ENCODE data around the gene METTL25.

Gene METTL25, protein sequence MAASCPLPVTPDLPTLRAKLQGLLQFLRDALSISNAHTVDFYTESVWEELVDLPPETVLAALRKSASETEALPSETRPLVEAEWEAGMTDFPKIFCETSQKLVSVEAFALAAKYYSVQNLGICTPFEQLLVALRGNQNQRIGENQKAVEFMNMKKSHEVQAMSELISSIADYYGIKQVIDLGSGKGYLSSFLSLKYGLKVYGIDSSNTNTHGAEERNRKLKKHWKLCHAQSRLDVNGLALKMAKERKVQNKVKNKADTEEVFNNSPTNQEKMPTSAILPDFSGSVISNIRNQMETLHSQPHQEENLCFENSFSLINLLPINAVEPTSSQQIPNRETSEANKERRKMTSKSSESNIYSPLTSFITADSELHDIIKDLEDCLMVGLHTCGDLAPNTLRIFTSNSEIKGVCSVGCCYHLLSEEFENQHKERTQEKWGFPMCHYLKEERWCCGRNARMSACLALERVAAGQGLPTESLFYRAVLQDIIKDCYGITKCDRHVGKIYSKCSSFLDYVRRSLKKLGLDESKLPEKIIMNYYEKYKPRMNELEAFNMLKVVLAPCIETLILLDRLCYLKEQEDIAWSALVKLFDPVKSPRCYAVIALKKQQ

DNA sequence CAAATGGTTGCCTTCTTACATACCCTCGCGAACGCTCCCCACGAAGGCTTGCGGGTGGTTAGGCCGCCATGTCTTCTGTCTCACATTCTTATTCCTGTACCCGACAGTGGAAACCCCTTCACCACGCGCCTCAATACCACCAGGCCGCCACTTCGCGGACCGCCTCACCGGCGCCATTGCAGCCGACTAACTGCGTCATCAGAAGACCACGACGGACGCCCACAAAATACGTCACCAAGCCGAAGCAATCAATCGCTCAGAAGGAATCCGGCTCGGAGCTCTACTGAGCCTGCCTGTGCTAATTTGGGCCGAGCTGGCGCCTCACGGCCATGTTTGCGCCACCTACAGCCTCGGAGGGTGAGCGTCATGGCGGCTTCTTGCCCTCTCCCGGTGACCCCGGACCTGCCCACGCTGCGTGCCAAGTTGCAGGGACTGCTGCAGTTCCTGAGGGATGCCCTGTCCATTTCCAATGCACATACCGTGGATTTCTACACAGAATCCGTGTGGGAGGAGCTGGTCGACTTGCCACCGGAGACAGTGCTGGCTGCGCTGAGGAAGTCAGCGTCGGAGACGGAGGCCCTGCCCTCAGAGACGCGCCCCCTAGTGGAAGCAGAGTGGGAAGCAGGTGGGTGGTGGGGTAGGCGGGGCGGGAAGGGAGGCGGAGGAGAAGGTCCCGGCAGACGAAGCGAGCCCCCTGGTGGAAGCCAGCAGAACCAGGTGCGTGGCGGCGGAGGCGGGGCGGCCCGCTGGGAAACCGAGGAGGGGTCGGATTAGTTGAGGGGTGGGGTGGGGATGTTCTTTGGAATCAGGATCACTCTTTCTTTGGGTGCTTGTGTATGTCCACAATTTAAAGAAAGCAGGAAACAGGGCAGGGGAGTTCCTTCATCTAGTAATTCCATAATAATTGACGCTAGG, at the start of gene METTL25, which contains the start of gene CCDC59:
Gene METTL25, plus strand, starts transcription at position 330 of the 915 bp plus-strand sequence. Its CDS starts 37 bp downstream, at position 367.
Gene CCDC59, minus strand, starts transcription at position 188 of the 915 bp plus-strand sequence. Its CDS starts 11 bp downstream, at position 177.
- Histone ChIP-seq H3K4me3 (ENCODE audit: low read length) (peak within 1 kb of the TSS; percentile 99), H3K27ac (ENCODE audit: low read length) (no peak within 1 kb of the TSS), H3K9me3 (ENCODE audit: control insufficient read depth, insufficient read depth, low read length) (no peaks in the 10 kb centered on the region), H3K4me1 (ENCODE audit: control insufficient read depth, insufficient read depth, low read length) (peaks cover 2% of the 10 kb centered on the region; the same call in 1 of the 2 replicates), H3K36me3 (ENCODE audit: control insufficient read depth, insufficient read depth, low read length) (peaks cover 2% of the 10 kb centered on the region; the same call in 1 of the 2 replicates), H3K27me3 (ENCODE audit: control insufficient read depth, insufficient read depth, low read length) (no peaks in the 10 kb centered on the region)
- peak; percentile 85 for DNase-seq (ENCODE audit: low read depth, low spot score)
- WGBS (ENCODE audit: insufficient coverage, insufficient read length) = no CpG with 5 or more reads among the region's 61 CpGs

DNA sequence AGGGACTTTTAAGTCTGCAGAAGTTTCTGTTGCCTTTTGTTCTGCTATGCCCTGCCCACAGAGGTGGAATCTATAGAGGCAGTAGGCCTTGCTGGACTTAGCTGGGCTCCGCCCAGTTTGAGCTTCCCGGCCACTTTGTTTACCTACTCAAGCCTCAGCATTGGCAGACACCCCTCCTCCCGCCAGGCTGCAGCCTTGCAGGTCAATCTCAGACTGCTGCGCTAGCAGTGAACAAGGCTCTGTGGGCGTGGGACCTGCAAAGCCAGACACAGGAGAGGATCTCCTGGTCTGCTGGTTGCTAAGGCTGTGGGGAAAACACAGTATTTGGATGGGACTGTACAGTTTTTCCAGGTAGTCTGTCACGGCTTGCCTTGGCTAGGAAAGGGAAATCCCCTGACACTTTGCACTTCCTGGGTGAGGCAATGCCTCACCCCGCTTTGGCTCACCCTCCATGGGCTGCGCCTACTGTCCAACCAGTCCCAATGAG, 43.9 kb upstream of the METTL25 start:
- whole genome bisulfite sequencing (ENCODE audit: insufficient coverage, insufficient read length) = no CpG with 5 or more reads among the region's 8 CpGs
- peak; percentile 20 for DNase-seq (ENCODE audit: low read depth, low spot score)
- Histone ChIP-seq H3K4me1 (ENCODE audit: control insufficient read depth, insufficient read depth, low read length) (no peaks in the 10 kb centered on the region), H3K4me3 (ENCODE audit: low read length) (peak overlapping the region; percentile 22; the same call in 1 of the 2 replicates), H3K36me3 (ENCODE audit: control insufficient read depth, insufficient read depth, low read length) (no peaks in the 10 kb centered on the region), H3K27me3 (ENCODE audit: control insufficient read depth, insufficient read depth, low read length) (no peaks in the 10 kb centered on the region), H3K27ac (ENCODE audit: low read length) (no peak overlapping the region), H3K9me3 (ENCODE audit: control insufficient read depth, insufficient read depth, low read length) (no peaks in the 10 kb centered on the region)

DNA sequence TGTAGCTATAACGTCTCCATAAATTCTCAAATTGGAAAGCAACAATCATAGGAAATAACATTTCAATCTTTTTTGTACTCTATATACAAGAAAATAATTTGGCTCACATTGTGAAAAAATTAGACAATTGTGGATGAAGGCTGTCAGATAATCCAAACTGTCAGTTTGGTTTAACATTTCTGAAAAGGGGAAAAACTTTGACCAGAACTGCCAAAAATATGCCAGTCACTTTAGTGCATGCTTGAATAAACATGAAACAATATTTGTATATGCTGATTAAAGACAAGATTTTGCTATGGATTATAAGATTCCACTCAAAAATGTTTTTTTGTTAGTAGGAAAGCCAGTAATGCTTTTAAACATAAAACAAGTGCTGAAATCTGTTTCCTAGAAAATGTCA, 39.1 kb upstream of the METTL25 start:
- no peaks in the 10 kb centered on the region for H3K27me3 ChIP-seq (ENCODE audit: control insufficient read depth, insufficient read depth, low read length)

DNA sequence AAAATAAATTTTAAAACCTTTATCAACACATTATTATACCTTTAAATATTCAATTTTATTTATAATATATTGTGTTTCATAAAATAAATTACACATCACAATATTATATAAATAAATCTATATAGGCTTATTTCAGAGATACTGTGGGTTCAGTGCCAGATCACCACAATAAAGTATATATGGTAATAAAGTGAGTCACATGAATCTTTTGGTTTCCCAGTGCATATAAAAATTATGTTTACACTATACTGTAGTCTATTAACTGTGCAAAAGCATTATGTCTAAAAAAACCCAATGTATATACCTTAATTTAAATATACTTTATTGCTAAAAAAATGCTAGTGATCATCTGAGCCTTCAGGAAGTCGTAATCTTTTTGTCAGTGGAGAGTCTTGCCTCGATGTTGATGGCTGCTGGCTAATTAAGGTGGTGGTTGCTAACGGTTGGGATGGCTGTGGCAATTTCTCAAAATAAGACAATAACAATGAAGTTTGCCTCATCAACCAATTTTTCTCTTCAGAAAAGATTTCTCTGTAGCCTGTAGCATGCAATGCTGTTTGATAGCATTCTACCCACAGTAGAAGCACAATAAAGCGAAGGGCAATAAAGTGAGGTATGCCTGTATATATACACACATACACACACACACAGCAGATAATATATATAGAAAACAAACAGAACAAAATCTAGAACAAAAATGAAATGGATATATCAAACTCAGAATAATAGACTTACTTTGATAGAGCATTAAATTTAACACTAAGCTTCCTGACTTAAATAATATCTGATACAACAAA, 32.6 kb upstream of the METTL25 start:
- Histone ChIP-seq H3K36me3 (ENCODE audit: control insufficient read depth, insufficient read depth, low read length) (no peaks in the 10 kb centered on the region), H3K9me3 (ENCODE audit: control insufficient read depth, insufficient read depth, low read length) (no peaks in the 10 kb centered on the region), H3K4me3 (ENCODE audit: low read length) (no peak overlapping the region), H3K27me3 (ENCODE audit: control insufficient read depth, insufficient read depth, low read length) (no peaks in the 10 kb centered on the region), H3K27ac (ENCODE audit: low read length) (no peak overlapping the region), H3K4me1 (ENCODE audit: control insufficient read depth, insufficient read depth, low read length) (no peaks in the 10 kb centered on the region)
- no CpG with 5 or more reads among the region's 4 CpGs for WGBS (ENCODE audit: insufficient coverage, insufficient read length)
- DNase-seq (ENCODE audit: low read depth, low spot score) = no peak

More for the DNA sequence above, 39.1 kb upstream of the METTL25 start:
- WGBS (ENCODE audit: insufficient coverage, insufficient read length) = no CpG with 5 or more reads among the region's 1 CpG
- Histone ChIP-seq H3K27ac (ENCODE audit: low read length) (no peak overlapping the region), H3K9me3 (ENCODE audit: control insufficient read depth, insufficient read depth, low read length) (no peaks in the 10 kb centered on the region), H3K4me1 (ENCODE audit: control insufficient read depth, insufficient read depth, low read length) (no peaks in the 10 kb centered on the region), H3K4me3 (ENCODE audit: low read length) (no peak overlapping the region), H3K36me3 (ENCODE audit: control insufficient read depth, insufficient read depth, low read length) (no peaks in the 10 kb centered on the region)
- DNase-seq (ENCODE audit: low read depth, low spot score) = no peak

DNA sequence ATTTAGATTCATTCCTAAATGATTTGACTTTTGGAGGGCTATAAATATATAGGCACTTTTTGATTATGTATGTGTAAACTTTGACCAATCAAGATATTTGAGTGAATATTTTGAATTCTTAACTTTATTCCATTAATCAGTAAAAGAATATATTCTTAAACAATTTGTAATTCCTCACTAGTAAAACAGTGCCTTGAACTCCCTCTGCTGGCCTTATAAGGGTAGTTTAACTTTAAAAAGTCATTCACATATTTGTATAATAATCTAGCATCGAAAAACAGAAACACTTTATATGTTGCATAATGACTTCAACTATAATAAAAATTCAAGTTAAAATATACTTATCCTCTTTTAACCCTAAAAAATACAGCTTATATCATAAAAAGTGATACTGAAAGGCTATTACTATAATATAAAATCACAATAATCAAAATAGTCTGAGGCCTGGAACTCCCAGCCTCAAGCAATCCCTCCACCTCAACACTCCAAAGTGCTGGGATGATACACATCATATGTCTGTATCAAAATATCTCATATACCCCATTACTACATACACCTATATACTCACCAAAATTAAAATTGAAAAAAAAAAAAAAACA, 31.3 kb upstream of the METTL25 start:
- H3K27me3 ChIP-seq (ENCODE audit: control insufficient read depth, insufficient read depth, low read length) = no peaks in the 10 kb centered on the region
- no CpG with 5 or more reads among the region's 1 CpG for WGBS (ENCODE audit: insufficient coverage, insufficient read length)
- H3K4me3 ChIP-seq (ENCODE audit: low read length) = no peak overlapping the region
- no peaks in the 10 kb centered on the region for H3K9me3 ChIP-seq (ENCODE audit: control insufficient read depth, insufficient read depth, low read length)
- H3K36me3 ChIP-seq (ENCODE audit: control insufficient read depth, insufficient read depth, low read length) = no peaks in the 10 kb centered on the region
- no peak overlapping the region for H3K27ac ChIP-seq (ENCODE audit: low read length)
- no peak for DNase-seq (ENCODE audit: low read depth, low spot score)
- no peaks in the 10 kb centered on the region for H3K4me1 ChIP-seq (ENCODE audit: control insufficient read depth, insufficient read depth, low read length)

DNA sequence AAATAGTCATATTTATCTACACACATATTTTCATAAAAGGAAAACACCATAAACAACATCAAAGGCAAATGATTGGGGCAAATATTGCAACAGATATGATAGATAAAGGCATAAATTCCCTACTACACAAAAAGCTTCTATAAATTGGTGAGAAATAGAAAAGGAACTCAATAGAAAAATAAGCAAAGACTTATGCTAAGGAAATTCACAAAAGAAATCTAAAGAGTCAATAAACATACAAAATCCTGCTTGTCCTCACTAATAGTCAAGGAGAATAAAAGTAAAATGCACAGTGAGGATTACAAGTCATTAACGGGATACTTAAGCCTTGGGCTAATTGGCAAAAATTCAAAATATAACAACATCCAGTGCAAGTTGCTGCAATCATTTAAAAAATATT, 30.5 kb upstream of the METTL25 start:
- Histone ChIP-seq H3K4me3 (ENCODE audit: low read length) (no peak overlapping the region), H3K9me3 (ENCODE audit: control insufficient read depth, insufficient read depth, low read length) (no peaks in the 10 kb centered on the region), H3K36me3 (ENCODE audit: control insufficient read depth, insufficient read depth, low read length) (no peaks in the 10 kb centered on the region), H3K4me1 (ENCODE audit: control insufficient read depth, insufficient read depth, low read length) (no peaks in the 10 kb centered on the region), H3K27me3 (ENCODE audit: control insufficient read depth, insufficient read depth, low read length) (no peaks in the 10 kb centered on the region), H3K27ac (ENCODE audit: low read length) (no peak overlapping the region)
- no CpG with 5 or more reads among the region's 1 CpG for WGBS (ENCODE audit: insufficient coverage, insufficient read length)
- DNase-seq (ENCODE audit: low read depth, low spot score) = no peak

DNA sequence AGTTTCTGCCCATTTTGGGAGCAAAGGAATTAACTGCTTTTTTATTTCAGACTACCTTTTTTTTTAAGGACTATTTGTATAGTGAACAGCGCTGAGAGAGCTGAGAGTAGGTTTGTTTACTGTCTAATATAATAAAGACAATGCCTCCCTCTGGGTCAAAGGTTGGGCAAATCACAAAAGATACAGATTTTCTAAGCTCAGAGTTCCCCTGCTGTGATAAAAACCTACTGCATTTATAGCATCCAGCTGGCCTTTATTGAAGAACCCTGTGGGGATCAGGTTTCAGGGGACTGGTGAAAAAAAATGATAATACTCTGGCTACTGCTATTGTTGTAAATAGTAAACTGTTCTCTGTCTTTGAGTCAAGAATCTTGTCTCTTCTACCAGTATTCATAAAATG, 28.8 kb upstream of the METTL25 start:
- no CpG with 5 or more reads among the region's 1 CpG for WGBS (ENCODE audit: insufficient coverage, insufficient read length)
- Histone ChIP-seq H3K4me1 (ENCODE audit: control insufficient read depth, insufficient read depth, low read length) (no peaks in the 10 kb centered on the region), H3K27me3 (ENCODE audit: control insufficient read depth, insufficient read depth, low read length) (no peaks in the 10 kb centered on the region), H3K36me3 (ENCODE audit: control insufficient read depth, insufficient read depth, low read length) (no peaks in the 10 kb centered on the region), H3K4me3 (ENCODE audit: low read length) (no peak overlapping the region), H3K9me3 (ENCODE audit: control insufficient read depth, insufficient read depth, low read length) (no peaks in the 10 kb centered on the region), H3K27ac (ENCODE audit: low read length) (no peak overlapping the region)
- no peak for DNase-seq (ENCODE audit: low read depth, low spot score)

DNA sequence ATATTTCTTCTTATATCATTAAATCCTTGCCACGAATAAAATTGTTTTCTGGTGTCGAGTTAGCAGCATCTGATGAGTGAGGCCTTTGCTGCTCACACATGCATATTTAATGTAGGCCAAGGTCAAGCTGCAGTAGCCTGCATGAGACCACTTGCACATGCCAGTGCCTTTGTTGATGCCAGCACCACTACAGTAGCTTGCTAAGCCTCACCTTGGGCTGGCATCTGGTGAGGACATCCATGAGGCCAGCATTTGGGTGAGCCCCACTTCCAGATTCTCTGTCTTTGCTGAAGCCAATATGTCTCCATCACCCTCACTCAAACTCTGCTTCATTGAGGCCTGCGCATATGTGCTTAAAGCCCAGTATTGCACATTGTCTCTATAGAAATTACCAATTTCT, 8.2 kb upstream of the METTL25 start:
- H3K27ac ChIP-seq (ENCODE audit: low read length) = no peak overlapping the region
- WGBS (ENCODE audit: insufficient coverage, insufficient read length) = no CpG with 5 or more reads among the region's 3 CpGs

DNA sequence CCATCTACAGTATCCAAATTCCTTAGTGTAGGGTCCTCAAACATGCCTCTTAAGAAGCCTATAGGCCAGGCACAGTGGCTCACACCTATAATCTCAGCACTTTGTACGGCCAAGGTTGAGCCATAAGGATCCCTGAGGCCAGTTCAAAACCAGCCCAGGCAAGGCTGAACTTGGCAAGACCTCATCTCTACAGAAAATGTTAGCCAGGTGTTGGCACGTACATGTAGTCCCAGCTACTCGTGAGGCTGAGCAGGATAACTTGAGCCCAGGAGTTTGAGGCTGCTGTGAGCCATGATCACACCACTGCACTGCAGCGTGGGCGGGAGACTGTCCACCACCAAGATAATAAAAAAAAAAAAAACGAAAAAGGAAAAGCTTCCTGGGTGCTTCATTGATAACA, 6.9 kb upstream of the METTL25 start:
- DNase-seq (ENCODE audit: low read depth, low spot score) = no peak
- H3K4me3 ChIP-seq (ENCODE audit: low read length) = no peak overlapping the region
- no peaks in the 10 kb centered on the region for H3K9me3 ChIP-seq (ENCODE audit: control insufficient read depth, insufficient read depth, low read length)
- no peak overlapping the region for H3K27ac ChIP-seq (ENCODE audit: low read length)
- no peaks in the 10 kb centered on the region for H3K27me3 ChIP-seq (ENCODE audit: control insufficient read depth, insufficient read depth, low read length)
- H3K4me1 ChIP-seq (ENCODE audit: control insufficient read depth, insufficient read depth, low read length) = no peaks in the 10 kb centered on the region
- H3K36me3 ChIP-seq (ENCODE audit: control insufficient read depth, insufficient read depth, low read length) = peaks cover 6% of the 10 kb centered on the region; the same call in 1 of the 2 replicates
- no CpG with 5 or more reads among the region's 6 CpGs for WGBS (ENCODE audit: insufficient coverage, insufficient read length)

More for the DNA sequence above, 8.2 kb upstream of the METTL25 start:
- Histone ChIP-seq H3K9me3 (ENCODE audit: control insufficient read depth, insufficient read depth, low read length) (no peaks in the 10 kb centered on the region), H3K4me1 (ENCODE audit: control insufficient read depth, insufficient read depth, low read length) (no peaks in the 10 kb centered on the region), H3K36me3 (ENCODE audit: control insufficient read depth, insufficient read depth, low read length) (peaks cover 3% of the 10 kb centered on the region; the same call in 1 of the 2 replicates), H3K4me3 (ENCODE audit: low read length) (no peak overlapping the region), H3K27me3 (ENCODE audit: control insufficient read depth, insufficient read depth, low read length) (no peaks in the 10 kb centered on the region)
- DNase-seq (ENCODE audit: low read depth, low spot score) = no peak
